A549 (cell line): Measurements from ENCODE around the gene SLC16A13. TPM values are rescaled to one million over a fixed set of nuclear protein-coding genes. Genes with fewer than 3 reads are reported as not detected.
A peak's percentile ranks its signal among the peaks of the same experiment; 100 is the strongest.

ENCODE experiments used
- ATAC-seq, 2 experiments: fragments of 200-7000 bp in 1 of 2; fragments of >200 bp in 1 of 2; cut with Nextera tagmentation in 1 of 2; cut with Tn5 transposase in 1 of 2; 3 replicates each; pipeline versions ENCODE4 v1.8.0 to v1.9.1; 2018 to 2020; ENCODE audit warnings: mild to moderate bottlenecking in 1 of 2, moderate library complexity in 1 of 2
- CTCF ChIA-PET: fragments of 300-600 bp; sonication (Branson Sonifier 250); formaldehyde crosslinking; extraction: SDS; loops from one replicate; lab custom pipeline; 2021; ENCODE audit warnings: antibody characterized with exemption, inconsistent platforms; lab: Yijun Ruan, JAX
- POLR2A ChIA-PET: fragments of 350-600 bp; formaldehyde crosslinking; extraction: SDS; loops from one replicate; lab custom pipeline; 2021; ENCODE audit warnings: antibody characterized with exemption, inconsistent platforms; lab: Yijun Ruan, JAX
- DNase-seq, 2 experiments: peaks; one replicate each; pipeline versions ENCODE4 v3.0.0 to v3.0.0-alpha.2; 2011 to 2016; ENCODE audit warnings: low read depth in 1 of 2, low spot score in 1 of 2
- FAIRE-seq: peaks from 2 replicates; lab custom pipeline; 2011; peaks lifted over from hg19 to GRCh38; lab: Jason Lieb, UNC
- H3K27ac ChIP-seq, 2 experiments: fragments of >200 bp; sonication (Bioruptor Twin); formaldehyde crosslinking; 3 replicates each; pipeline ENCODE4 v1.5.1; 2016 to 2017
- H3K4me1 ChIP-seq: fragments of >200 bp; sonication (Bioruptor Twin); formaldehyde crosslinking; 3 replicates; pipeline ENCODE4 v1.6.1; 2016
- H3K4me2 ChIP-seq: fragments of >200 bp; sonication (Bioruptor Twin); formaldehyde crosslinking; 3 replicates; pipeline ENCODE4 v1.6.1; 2016
- H3K4me3 ChIP-seq: fragments of >200 bp; sonication (Bioruptor Twin); formaldehyde crosslinking; 3 replicates; pipeline ENCODE4 v1.5.1; 2016
- H3K9me3 ChIP-seq: fragments of >200 bp; sonication (Bioruptor Twin); formaldehyde crosslinking; 3 replicates; pipeline ENCODE4 v1.6.1; 2016
- CHD2 ChIP-seq: fragments of 150-350 bp; IDR thresholded peaks from 2 replicates; pipeline ENCODE4 v1.6.1; 2014; ENCODE audit warnings: low read length; ENCODE audit not compliant: partially characterized antibody
- ESRRA ChIP-seq: fragments of 150-350 bp; IDR thresholded peaks from 2 replicates; pipeline ENCODE4 v1.6.1; 2014; ENCODE audit warnings: mild to moderate bottlenecking, low read length, borderline replicate concordance
- HDAC2 ChIP-seq: fragments of 200-600 bp; sonication (generic); IDR thresholded peaks from 2 replicates; pipeline ENCODE4 v1.6.1; 2016
- HOXA7 ChIP-seq: fragments of 250-450 bp; sonication (Bioruptor Pico); IDR thresholded peaks from 2 replicates; pipeline ENCODE4 v1.5.0; 2020; ENCODE audit warnings: mild to moderate bottlenecking, moderate library complexity
- HOXB13 ChIP-seq: fragments of 250-450 bp; sonication (Bioruptor Pico); IDR thresholded peaks from 2 replicates; pipeline ENCODE4 v1.5.0; 2020; ENCODE audit warnings: low read depth, mild to moderate bottlenecking, moderate library complexity
- MAX ChIP-seq: IDR thresholded peaks from 2 replicates; pipeline ENCODE4 v1.6.1; 2012
- MYC ChIP-seq: IDR thresholded peaks from 2 replicates; pipeline ENCODE4 v1.6.1; 2012; ENCODE audit warnings: mild to moderate bottlenecking, inconsistent platforms, low read length, improper control_type of control experiment, borderline replicate concordance
- PHF8 ChIP-seq: fragments of 200-600 bp; sonication (generic); IDR thresholded peaks from 2 replicates; pipeline ENCODE4 v1.6.1; 2016; ENCODE audit warnings: low read depth, mild to moderate bottlenecking, antibody characterized with exemption, moderate library complexity, borderline replicate concordance
- RNF2 ChIP-seq: fragments of 200-600 bp; sonication (generic); IDR thresholded peaks from 2 replicates; pipeline ENCODE4 v1.6.1; 2016; ENCODE audit warnings: low read depth, mild to moderate bottlenecking, antibody characterized with exemption, moderate library complexity, borderline replicate concordance
- SMC3 ChIP-seq: fragments of >200 bp; sonication (Bioruptor Twin); formaldehyde crosslinking; IDR thresholded peaks from 3 replicates; pipeline ENCODE4 v1.6.1; 2018; ENCODE audit warnings: inconsistent platforms
- SREBF2 ChIP-seq: fragments of 450-650 bp; IDR thresholded peaks from 2 replicates; pipeline ENCODE4 v1.6.1; 2014; ENCODE audit warnings: mild to moderate bottlenecking, moderate library complexity
- ZSCAN20 ChIP-seq: fragments of 250-450 bp; sonication (Bioruptor Pico); IDR thresholded peaks from 2 replicates; pipeline ENCODE4 v1.8.0; 2022; ENCODE audit warnings: mild to moderate bottlenecking, moderate library complexity
- WGBS: methylation state at CpG from one replicate; pipeline ENCODE4 v1.1.6; 2017; ENCODE audit errors: missing lambda C conversion rate; 5-methylcytosine and 5-hydroxymethylcytosine counted together
- polyA plus RNA-seq, 4 experiments: library from polyadenylated mRNA; depleted of rRNA in 3 of 4; stranded (reverse); fragments of >200 nt; fragmentation: RNase III in 1 of 4; extraction: RNeasy Plus Mini Kit Qiagen cat#74134 plus additional on column Dnase treatment in 1 of 4; gene quantifications; 2 replicates in 3 of 4; 3 replicates in 1 of 4; pipeline ENCODE4 v1.2.3, GENCODE V29; 2011 to 2017
- TF ChIP-seq, protein P1 (sequence below): fragments of 200-600 bp; sonication (generic); IDR thresholded peaks from 2 replicates; pipeline ENCODE4 v1.6.1; 2016; ENCODE audit warnings: antibody characterized with exemption, mild to moderate bottlenecking, moderate library complexity
- TF ChIP-seq, protein P2 (sequence below): fragments of >200 bp; sonication (Bioruptor Twin); formaldehyde crosslinking; IDR thresholded peaks from 3 replicates; pipeline ENCODE4 v1.6.1; 2016
- TF ChIP-seq, protein P3 (sequence below): fragments of 450-650 bp; IDR thresholded peaks from 2 replicates; pipeline ENCODE4 v1.6.1; 2014; ENCODE audit warnings: antibody characterized with exemption
- TF ChIP-seq, protein P4 (sequence below): fragments of >200 bp; sonication (Bioruptor Twin); formaldehyde crosslinking; IDR thresholded peaks from 2 replicates; pipeline ENCODE4 v1.6.1; 2016

SLC16A13 gene
- polyA plus RNA-seq, 2 of the 4 experiments (the other 2 are of a cell fraction), result 8.0 to 10.9 TPM

GRCh38 chr17:7081341-7082062 lies 45.7 kb downstream of the SLC16A13 start:
- no peak for FAIRE-seq
- H3K4me2 ChIP-seq, result no peak overlapping the region
- no peak overlapping the region for H3K4me3 ChIP-seq
- 66% methylated on average over 16 of the region's 16 CpGs for WGBS
- ATAC-seq, result no peak
- CTCF ChIA-PET, result interaction anchor here (0.5 to 2.9 kb wide), 12 partner anchors 11 to 102 kb away, joined by 3 to 15 read pairs (median 3); no protein-coding TSS in a partner anchor
- POLR2A ChIA-PET, result no interaction called here
- no peak for DNase-seq
- no peak overlapping the region for H3K27ac ChIP-seq
- no peaks in the 10 kb centered on the region for H3K9me3 ChIP-seq
- H3K4me1 ChIP-seq, result no peaks in the 10 kb centered on the region
- TF ChIP-seq, protein P1, sequence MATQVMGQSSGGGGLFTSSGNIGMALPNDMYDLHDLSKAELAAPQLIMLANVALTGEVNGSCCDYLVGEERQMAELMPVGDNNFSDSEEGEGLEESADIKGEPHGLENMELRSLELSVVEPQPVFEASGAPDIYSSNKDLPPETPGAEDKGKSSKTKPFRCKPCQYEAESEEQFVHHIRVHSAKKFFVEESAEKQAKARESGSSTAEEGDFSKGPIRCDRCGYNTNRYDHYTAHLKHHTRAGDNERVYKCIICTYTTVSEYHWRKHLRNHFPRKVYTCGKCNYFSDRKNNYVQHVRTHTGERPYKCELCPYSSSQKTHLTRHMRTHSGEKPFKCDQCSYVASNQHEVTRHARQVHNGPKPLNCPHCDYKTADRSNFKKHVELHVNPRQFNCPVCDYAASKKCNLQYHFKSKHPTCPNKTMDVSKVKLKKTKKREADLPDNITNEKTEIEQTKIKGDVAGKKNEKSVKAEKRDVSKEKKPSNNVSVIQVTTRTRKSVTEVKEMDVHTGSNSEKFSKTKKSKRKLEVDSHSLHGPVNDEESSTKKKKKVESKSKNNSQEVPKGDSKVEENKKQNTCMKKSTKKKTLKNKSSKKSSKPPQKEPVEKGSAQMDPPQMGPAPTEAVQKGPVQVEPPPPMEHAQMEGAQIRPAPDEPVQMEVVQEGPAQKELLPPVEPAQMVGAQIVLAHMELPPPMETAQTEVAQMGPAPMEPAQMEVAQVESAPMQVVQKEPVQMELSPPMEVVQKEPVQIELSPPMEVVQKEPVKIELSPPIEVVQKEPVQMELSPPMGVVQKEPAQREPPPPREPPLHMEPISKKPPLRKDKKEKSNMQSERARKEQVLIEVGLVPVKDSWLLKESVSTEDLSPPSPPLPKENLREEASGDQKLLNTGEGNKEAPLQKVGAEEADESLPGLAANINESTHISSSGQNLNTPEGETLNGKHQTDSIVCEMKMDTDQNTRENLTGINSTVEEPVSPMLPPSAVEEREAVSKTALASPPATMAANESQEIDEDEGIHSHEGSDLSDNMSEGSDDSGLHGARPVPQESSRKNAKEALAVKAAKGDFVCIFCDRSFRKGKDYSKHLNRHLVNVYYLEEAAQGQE, result peak; percentile 77
- no peak for TF ChIP-seq HOXB13 (CRISPR knock-in tag)

- no peak for DNase-seq
- no peak overlapping the region for H3K27ac ChIP-seq
- H3K9me3 ChIP-seq, result no peaks in the 10 kb centered on the region
- H3K4me1 ChIP-seq, result peaks cover 10% of the 10 kb centered on the region
- peak; percentile 45 to 50; a peak in 3 of 6 replicates for ATAC-seq
- no peak overlapping the region for H3K4me3 ChIP-seq
- POLR2A ChIA-PET, result no interaction called here
- TF ChIP-seq ESRRA (no peak), RNF2 (no peak), PHF8 (no peak), MAX (no peak), HDAC2 (no peak), CHD2 (no peak), SMC3 (no peak), MYC (no peak), ZSCAN20 (CRISPR knock-in tag) (no peak), SREBF2 (no peak), HOXA7 (no peak)
- TF ChIP-seq, protein P2, sequence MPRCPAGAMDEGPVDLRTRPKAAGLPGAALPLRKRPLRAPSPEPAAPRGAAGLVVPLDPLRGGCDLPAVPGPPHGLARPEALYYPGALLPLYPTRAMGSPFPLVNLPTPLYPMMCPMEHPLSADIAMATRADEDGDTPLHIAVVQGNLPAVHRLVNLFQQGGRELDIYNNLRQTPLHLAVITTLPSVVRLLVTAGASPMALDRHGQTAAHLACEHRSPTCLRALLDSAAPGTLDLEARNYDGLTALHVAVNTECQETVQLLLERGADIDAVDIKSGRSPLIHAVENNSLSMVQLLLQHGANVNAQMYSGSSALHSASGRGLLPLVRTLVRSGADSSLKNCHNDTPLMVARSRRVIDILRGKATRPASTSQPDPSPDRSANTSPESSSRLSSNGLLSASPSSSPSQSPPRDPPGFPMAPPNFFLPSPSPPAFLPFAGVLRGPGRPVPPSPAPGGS, result no peak
- TF ChIP-seq, protein P3, sequence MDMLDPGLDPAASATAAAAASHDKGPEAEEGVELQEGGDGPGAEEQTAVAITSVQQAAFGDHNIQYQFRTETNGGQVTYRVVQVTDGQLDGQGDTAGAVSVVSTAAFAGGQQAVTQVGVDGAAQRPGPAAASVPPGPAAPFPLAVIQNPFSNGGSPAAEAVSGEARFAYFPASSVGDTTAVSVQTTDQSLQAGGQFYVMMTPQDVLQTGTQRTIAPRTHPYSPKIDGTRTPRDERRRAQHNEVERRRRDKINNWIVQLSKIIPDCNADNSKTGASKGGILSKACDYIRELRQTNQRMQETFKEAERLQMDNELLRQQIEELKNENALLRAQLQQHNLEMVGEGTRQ, result no peak
- TF ChIP-seq, protein P4, sequence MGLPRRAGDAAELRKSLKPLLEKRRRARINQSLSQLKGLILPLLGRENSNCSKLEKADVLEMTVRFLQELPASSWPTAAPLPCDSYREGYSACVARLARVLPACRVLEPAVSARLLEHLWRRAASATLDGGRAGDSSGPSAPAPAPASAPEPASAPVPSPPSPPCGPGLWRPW, result no peak
- TF ChIP-seq, protein P1, result no peak
- 36% methylated on average over 4 of the region's 4 CpGs for WGBS
- peak; percentile 18 for FAIRE-seq
- CTCF ChIA-PET, result interaction anchor here (1.5 kb wide), 1 partner anchor 9 kb away, joined by 7 read pairs; no protein-coding TSS in a partner anchor
- no peak overlapping the region for H3K4me2 ChIP-seq
These were observed 47.8 kb downstream of the SLC16A13 start for GRCh38 chr17:7083592-7083991.
